Ishikawa (cell line): ENCODE data around the gene TPH2.

Experiments used
- EGR1 ChIP-seq: IDR thresholded peaks from 2 replicates; pipeline ENCODE4 v1.6.1; 2012
- EP300 ChIP-seq: IDR thresholded peaks from 2 replicates; pipeline ENCODE4 v1.6.1; 2012; ENCODE audit warnings: borderline replicate concordance
- NFIC ChIP-seq: IDR thresholded peaks from 2 replicates; pipeline ENCODE4 v1.6.1; 2012
- TCF12 ChIP-seq: IDR thresholded peaks from 2 replicates; pipeline ENCODE4 v1.6.1; 2012; ENCODE audit warnings: low read depth
- YY1 ChIP-seq: IDR thresholded peaks from 2 replicates; pipeline ENCODE4 v1.6.1; 2012; ENCODE audit warnings: low read depth
- TF ChIP-seq, protein P1 (sequence below): IDR thresholded peaks from 2 replicates; pipeline ENCODE4 v1.6.1; 2012
- TF ChIP-seq, protein P2 (sequence below): IDR thresholded peaks from 2 replicates; pipeline ENCODE4 v1.6.1; 2012

DNA sequence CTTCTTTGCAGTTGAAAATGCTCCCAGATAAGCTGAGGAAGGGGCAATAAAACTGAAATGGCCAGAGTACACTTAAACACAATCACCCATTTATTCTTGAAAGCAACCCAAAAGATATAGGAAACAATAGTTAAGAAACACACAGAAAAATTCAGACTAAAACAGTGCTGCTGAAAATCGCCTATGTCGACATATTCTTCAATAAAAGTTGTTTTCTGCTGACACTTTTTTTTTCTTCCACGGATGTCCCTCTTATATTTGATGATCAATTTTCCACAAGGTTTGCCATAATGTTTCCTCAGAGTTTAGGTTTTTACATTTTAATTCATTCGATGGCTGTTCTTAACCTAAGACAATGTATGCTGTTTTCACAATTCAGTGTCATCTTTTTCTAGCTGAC lies 74.2 kb downstream of the TPH2 start:
- TF ChIP-seq TCF12 (no peak), EP300 (no peak), YY1 (no peak), NFIC (no peak), EGR1 (no peak)
- TF ChIP-seq, protein P1, sequence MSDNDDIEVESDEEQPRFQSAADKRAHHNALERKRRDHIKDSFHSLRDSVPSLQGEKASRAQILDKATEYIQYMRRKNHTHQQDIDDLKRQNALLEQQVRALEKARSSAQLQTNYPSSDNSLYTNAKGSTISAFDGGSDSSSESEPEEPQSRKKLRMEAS: no peak
- TF ChIP-seq, protein P2, sequence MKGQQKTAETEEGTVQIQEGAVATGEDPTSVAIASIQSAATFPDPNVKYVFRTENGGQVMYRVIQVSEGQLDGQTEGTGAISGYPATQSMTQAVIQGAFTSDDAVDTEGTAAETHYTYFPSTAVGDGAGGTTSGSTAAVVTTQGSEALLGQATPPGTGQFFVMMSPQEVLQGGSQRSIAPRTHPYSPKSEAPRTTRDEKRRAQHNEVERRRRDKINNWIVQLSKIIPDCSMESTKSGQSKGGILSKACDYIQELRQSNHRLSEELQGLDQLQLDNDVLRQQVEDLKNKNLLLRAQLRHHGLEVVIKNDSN: no peak
